Islet precursor cell (in vitro differentiated cells): Measurements from ENCODE around the gene NUP107.

ENCODE experiments used
- DNase-seq: peaks from one replicate; pipeline ENCODE4 v3.0.0-alpha.2; 2018

NUP107 gene

DNA sequence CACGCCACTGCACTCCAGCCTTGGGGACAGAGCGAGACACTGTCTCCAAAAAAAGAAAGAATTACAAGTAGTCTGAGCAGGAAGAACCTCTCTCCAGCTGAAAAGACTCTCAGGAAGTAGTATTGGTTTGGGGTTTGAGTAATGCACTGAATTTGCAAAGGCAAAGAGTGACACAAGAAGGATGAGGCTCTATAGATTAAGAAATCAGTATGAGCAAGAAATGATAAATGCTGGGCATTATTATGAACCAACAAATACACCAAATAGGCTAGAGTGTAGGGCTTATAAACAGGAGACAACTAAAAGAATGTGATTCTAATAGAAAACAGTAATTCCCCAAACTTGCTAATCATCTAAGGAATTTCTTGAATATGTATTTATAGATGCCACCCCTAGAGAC is 56.6 kb downstream of the NUP107 start:
- DNase-seq, result no peak

DNA sequence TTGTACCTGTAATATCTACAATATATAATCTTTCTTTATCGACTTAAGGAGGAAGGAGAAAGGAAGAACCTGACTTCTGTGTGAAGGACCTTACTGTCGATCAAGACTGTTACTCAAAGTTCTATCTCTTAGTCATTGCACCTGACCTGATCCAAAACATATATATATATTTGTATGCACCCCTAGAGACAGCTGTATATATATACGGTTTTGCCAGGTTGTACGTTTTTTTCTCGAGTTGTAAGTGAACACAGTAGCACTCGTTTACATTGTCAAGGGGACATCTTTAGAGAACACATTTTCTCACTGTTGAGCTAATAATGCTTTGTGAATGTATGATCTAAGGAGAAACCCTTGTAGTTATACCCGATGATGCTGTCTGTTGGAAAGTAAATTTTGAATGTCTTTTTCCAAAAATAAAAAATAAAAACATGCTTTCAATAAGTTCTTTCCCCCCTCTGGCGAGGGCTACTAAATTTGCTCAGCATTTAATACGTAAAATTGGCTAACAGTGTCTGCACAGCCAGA is 58.7 kb downstream of the NUP107 start:
- no peak for DNase-seq

DNA sequence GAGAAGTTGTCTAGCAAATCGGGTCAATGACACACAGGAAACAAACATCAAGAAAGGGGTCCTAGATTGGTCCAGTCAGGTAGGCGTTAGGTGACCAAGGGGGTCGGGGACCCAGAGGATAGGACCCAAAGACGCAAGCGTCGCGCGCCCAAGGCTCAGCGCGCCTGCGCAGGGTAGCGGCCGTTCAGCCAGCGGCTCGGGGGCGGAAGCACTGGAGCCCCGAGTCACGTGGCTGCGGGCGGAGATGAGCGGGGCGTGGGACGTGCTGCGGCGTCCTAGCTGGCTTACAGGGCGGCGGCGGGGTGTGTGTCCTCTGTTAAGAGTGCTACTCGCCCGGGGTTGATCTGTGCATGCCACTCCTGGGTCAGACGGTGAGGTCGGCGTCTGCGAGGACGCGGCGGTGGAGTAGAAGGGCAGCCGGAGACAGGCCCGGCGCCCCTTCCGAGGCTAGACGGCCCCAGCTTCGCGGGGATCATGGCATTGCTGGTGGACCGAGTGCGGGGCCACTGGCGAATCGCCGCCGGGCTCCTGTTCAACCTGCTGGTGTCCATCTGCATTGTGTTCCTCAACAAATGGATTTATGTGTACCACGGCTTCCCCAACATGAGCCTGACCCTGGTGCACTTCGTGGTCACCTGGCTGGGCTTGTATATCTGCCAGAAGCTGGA is 59.3 kb downstream of the NUP107 start, which contains the start of gene SLC35E3:
TSS of gene SLC35E3 (plus strand) at position 273 of the 668 bp plus-strand sequence. CDS start at position 475, 202 bp downstream.
- DNase-seq, result peak; percentile 99

- DNase-seq, result peak; percentile 89
Observed at GRCh38 chr12:68746572-68747180, 59.9 kb downstream of the NUP107 start.

- no peak for DNase-seq
Observed at GRCh38 chr12:68749443-68749842, 62.7 kb downstream of the NUP107 start.

GRCh38 chr12:68749861-68750260 is 63.1 kb downstream of the NUP107 start:
- no peak for DNase-seq

DNA sequence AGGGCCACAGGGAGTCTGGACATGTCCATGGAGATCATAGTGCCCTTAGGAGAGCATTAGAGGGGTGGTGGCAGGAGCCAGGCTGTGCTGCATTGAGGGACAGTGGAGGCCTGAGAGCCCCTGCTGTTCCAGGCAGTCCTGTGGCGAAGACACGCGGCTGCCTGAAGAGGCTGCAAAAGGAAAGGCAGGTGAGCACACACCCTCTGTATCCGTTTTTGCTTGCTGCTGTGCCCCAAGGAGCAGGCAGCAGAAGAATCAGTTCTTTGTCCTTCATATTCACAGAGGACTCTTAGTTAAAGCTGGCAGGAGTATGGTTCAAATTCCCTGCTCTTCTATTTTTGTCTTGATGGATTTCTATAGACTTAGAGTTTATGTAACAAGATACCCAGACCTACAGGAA is 63.7 kb downstream of the NUP107 start:
- no peak for DNase-seq

- no peak for DNase-seq
Observed at GRCh38 chr12:68755536-68756243, 68.9 kb downstream of the NUP107 start.

DNA sequence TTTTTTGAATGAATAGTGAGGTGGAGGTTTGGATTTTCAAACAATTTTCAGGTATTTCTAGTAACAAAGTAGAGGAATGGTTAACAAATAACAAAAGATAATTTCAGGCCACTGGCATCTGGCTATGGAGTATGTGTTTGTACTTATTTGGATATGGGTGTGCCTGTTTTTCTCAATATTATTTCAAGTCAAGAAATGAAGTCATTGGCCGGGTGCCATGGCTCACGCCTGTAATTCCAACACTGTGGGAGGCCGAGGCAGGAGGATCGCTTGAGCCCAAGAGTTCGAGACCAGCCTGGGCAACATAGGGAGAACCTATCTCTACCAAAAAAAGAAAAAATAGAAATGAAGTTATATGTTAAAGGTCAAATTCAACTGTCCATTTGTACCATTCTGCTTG is 73.1 kb downstream of the NUP107 start:
- no peak for DNase-seq

GRCh38 chr12:68760806-68761441 is 74.1 kb downstream of the NUP107 start:
- no peak for DNase-seq

DNA sequence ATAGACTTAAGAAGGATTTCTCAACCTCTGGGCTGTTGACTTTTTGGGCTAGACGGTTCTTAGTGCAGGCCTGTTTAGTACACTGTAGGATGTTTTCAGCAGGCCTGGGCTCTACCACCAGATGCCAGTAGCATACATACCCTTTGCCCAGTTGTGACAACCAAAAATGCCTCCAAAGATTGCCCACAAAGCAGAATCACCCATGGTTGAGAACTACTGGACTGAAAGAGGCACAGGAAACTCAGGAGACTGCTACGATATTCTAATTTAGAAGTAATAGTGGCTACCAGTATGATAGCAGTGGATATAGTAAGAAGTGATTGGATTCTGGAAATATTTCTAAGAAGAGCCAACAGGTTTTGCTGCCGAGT is 74.6 kb downstream of the NUP107 start:
- no peak for DNase-seq

DNA sequence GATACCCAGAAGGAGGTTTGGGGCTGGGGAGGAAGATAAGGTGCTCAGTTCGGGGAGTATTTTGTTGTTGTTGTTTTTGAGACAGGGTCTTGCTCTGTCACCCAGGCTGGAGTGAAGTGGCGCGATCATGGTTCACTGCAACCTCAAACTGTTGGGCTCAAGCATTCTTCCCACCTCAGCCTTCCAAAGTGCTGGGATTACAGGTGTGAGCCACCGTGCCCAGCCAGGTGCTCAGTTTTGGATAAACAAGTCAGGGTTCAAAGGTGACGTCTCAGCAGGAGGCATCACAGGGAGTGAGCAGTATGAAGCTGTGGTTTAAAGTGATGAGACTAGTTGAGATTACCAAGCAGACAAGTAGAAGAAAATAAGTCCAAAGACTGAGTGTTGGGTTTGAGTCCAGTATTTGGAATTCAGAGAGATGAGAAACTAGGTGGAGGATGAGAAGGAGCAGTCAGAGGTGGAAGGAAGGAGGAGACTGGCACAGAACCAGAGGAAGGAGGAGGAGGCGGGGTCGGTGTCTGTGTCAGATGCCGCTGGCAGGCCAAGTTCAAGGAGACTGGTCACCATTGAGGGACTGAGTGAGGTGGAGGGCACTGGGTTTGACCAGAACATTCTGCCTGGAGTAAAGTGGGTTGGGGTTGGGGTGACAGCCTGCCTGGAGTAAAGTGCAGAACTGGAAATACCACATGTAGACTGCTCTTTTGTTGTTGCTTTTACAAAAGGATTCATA is 75.3 kb downstream of the NUP107 start:
- DNase-seq, result no peak

- DNase-seq, result no peak
Observed at GRCh38 chr12:68762691-68763090, 75.9 kb downstream of the NUP107 start.

DNA sequence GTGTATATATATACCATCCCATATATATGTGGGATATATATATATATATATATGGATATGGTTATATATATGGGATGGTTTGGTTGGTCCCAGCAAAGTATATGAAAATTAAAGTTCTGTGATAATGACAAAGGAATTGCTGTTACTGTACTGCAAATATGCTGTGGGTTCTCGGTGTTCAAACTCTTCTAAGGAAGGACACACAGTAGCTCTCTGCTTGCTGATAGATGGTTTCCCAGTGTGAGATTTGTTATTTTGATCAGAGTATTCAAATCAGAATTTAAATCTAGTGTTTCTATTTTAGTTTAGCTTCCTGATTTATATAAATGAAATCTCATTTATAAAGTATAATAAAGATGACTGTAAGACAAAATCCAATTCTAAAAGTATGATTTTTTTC is 78.9 kb downstream of the NUP107 start:
- DNase-seq, result no peak

- no peak for DNase-seq
Observed at GRCh38 chr12:68766646-68767045, 79.9 kb downstream of the NUP107 start.

DNA sequence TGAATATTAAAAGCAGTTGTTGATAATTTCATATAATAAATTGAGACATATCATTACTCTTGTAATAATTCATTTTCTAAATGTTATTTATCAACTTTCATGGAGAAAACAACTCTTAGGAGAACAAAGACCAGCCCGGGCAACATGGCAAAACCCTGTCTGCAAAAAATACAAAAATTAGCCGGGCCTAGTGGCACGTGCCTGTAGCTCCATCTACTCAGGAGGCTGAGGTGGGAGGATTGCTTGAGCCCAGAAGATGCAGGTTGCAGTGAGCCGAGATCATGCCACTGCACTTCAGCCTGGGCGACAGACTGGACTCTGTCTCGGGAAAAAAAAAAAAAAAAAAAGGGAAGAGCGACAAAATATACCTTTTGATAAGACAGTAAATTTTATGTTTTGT is 80.4 kb downstream of the NUP107 start:
- no peak for DNase-seq

GRCh38 chr12:68768431-68768939 is 81.7 kb downstream of the NUP107 start:
- no peak for DNase-seq

- no peak for DNase-seq
Observed at GRCh38 chr12:68769941-68770340, 83.2 kb downstream of the NUP107 start.

- no peak for DNase-seq
Observed at GRCh38 chr12:68771223-68771925, 84.6 kb downstream of the NUP107 start.

DNA sequence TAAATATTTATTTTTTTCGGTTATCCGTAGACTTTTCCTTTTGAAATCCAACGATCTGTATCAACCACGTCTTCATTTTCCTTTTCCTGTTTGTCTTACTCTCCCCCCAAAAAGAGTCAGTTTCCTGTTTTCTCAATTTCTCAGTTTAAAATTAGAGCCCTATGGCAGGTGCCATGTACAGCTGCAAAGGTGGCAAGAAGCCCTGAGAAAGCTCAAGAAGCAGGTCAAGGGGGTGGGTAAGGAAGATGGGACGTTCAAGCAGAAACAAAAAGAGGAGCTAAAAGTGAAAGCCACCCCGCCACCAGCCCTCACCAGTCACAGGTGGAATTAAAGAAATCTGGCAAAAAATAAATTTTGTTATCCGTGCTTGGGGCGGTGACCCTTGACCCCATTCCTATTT is 85.9 kb downstream of the NUP107 start:
- no peak for DNase-seq

DNA sequence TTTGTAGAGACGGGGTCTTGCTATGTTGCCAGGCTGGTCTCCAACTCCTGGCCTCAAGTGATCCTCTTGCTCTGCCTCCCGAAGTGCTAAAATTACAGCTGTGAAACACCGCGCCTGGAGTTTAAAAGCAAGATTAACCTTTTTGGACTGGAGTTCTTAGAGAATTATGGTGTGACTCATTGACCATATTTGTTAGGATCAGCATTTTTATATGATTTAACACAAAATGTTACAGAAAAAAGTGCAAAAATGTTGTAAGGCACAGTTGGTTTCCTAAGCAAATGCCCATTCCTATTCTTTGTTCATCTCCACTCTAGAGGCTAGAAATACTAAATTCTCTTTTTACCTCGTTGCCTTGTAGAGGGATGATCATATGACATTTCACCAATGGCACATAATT is 86.8 kb downstream of the NUP107 start:
- DNase-seq, result no peak

DNA sequence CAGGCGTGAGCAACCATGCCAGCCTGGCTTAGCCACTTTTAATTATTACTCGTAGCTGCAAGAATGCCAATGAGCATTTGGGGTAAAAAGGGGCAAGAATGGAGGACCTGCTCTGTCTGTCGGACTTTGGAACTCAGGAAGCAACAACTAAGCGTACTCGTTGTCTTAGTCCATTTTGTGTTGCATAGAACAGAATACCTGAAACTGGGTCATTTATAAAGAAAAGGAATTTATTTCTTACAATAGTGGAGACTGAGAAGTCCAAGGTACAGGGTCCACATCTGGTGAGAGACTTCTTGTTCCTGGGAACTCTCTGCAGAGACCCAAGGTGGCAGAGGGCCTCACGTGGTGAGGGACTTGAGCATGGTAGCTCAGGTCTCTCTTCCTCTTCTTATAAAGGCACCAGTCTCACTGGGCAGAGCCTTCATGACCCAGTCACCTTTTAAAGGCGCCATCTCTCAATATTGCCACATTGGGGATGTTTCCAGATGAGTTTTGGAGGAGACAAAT is 88.4 kb downstream of the NUP107 start:
- no peak for DNase-seq
